ENCODE data around the gene HOXD3. TPM values are rescaled to one million over a fixed set of nuclear protein-coding genes. Genes with fewer than 3 reads are reported as not detected.

Gene HOXD3
- total and polyA plus RNA-seq, 9 of the 15 experiments (the other 6 are each of a cell fraction or from before 2014, with no cell fraction given) = not detected

DNA sequence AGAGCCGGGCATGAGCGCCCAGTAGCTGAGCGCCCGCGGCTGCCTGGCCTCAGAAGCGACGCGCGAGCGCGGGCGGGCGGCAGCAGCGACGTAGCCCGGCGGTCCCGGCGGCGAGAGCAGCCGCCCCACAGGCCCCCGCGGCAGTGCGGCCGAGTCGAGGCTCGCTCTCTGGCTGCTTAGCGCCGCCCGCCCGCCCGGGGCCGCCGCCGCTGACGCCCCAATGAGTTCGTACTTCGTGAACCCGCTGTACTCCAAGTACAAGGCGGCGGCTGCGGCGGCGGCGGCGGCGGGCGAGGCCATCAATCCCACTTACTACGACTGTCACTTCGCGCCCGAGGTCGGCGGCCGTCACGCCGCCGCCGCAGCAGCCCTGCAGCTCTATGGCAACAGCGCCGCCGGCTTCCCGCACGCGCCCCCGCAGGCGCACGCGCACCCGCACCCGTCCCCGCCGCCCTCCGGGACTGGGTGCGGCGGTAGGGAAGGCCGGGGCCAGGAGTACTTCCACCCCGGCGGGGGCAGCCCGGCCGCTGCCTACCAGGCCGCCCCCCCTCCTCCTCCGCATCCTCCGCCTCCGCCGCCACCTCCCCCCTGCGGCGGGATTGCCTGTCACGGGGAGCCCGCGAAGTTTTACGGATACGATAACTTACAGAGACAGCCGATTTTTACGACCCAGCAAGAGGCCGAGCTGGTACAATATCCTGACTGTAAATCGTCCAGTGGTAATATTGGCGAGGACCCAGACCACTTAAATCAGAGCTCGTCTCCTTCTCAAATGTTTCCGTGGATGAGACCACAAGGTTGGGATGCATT is 26.8 kb upstream of the HOXD3 start:
- H3K36me3 ChIP-seq (ENCODE audit: control insufficient read depth, insufficient read depth, low read length) = no peaks in the 10 kb centered on the region
- H3K27ac ChIP-seq (ENCODE audit: extremely low read depth, low read depth, low read length) = no peak overlapping the region
- H4K20me1 ChIP-seq (replicated peaks; ENCODE audit: control insufficient read depth, insufficient read depth, low read length) = 0 out of 2 replicates have a peak, but pooled peaks cover 5% of the 10 kb centered on the region
- ATAC-seq (peak; percentile 80), DNase-seq (ENCODE audit: extremely low read depth in 1 of 4, low spot score in 3 of 4) (peak; percentile 49 to 66 (median 61)), FAIRE-seq (no peak)
- in situ Hi-C loops (cut with MboI) = loop anchor here (25.0 kb wide), 2 partner anchors 682 to 1632 kb away; no protein-coding TSS in a partner anchor
- intact Hi-C loops (cut with micrococcal nuclease) = no loop called here
- peak overlapping the region; percentile 27 for H3K4me3 ChIP-seq
- H2AFZ ChIP-seq (ENCODE audit: low read depth, low read length) = peak overlapping the region; percentile 28; the same call in 1 of the 2 replicates
- H3K4me2 ChIP-seq (ENCODE audit: insufficient read depth, low read length) = peak overlapping the region; percentile 29
- whole genome bisulfite sequencing (ENCODE audit: insufficient coverage, low coverage, missing lambda C conversion rate) = under 1% methylated on average over 46 of the region's 100 CpGs
- CTCF ChIA-PET (ENCODE audit: low intra/inter-chr PET ratio) = no interaction called here
- H3K9me3 ChIP-seq (replicated peaks; ENCODE audit: control insufficient read depth, insufficient read depth, low read depth, low read length) = no peaks in the 10 kb centered on the region
- no peaks in the 10 kb centered on the region for H3K79me2 ChIP-seq (ENCODE audit: control insufficient read depth, insufficient read depth, low read length)
- H3K4me1 ChIP-seq (replicated peaks in 1 of 2; ENCODE audit: control insufficient read depth in 2 of 2, insufficient read depth in 2 of 2, low read length in 2 of 2) = peaks cover 0 to 21% of the 10 kb centered on the region in 2 experiments; a peak in 2 of 5 replicates
- no TSS peak for BruUV-seq (replicated peaks)
- H3K27me3 ChIP-seq (ENCODE audit: control insufficient read depth in 2 of 2, insufficient read depth in 2 of 2, low read length in 2 of 2) = peaks cover 46 to 63% of the 10 kb centered on the region in 2 experiments
- peak overlapping the region in 1 of 2 experiments; percentile 62; a peak in 2 of 4 replicates for H3K9ac ChIP-seq (ENCODE audit: insufficient read depth in 1 of 2, low read depth in 2 of 2, low read length in 2 of 2)
- POLR2A ChIA-PET = no interaction called here
- H3K9me1 ChIP-seq (ENCODE audit: control insufficient read depth, insufficient read depth, low read length) = no peaks in the 10 kb centered on the region
- TF ChIP-seq KLF10 (CRISPR knock-in tag; IDR thresholded peaks at IDR 0.05) (no peak), ZNF584 (CRISPR knock-in tag; IDR thresholded peaks at IDR 0.05; ENCODE audit: low read depth) (no peak), MNT (conservative IDR thresholded peaks at IDR 0.05) (no peak), SMAD4 (CRISPR knock-in tag; conservative IDR thresholded peaks at IDR 0.05) (0 out of 2 replicates have a peak, but pooled peaks have one; percentile 58), PURB (CRISPR knock-in tag; IDR thresholded peaks at IDR 0.05; ENCODE audit: low read depth) (no peak), ZNF780A (CRISPR knock-in tag; IDR thresholded peaks at IDR 0.05) (no peak), ILK (tag; IDR thresholded peaks at IDR 0.05; ENCODE audit: borderline replicate concordance, low read depth) (no peak), ZNF830 (CRISPR knock-in tag; IDR thresholded peaks at IDR 0.05) (no peak), MAZ (CRISPR knock-in tag; conservative IDR thresholded peaks at IDR 0.05 in 1 of 2, IDR thresholded peaks at IDR 0.05 in 1 of 2) (peak in 1 of 2 experiments; percentile 60; a peak in 2 of 4 replicates), ZNF3 (CRISPR knock-in tag; IDR thresholded peaks at IDR 0.05) (no peak), HMGXB4 (CRISPR knock-in tag; IDR thresholded peaks at IDR 0.05) (no peak), JUNB (CRISPR knock-in tag; conservative IDR thresholded peaks at IDR 0.05) (no peak)
- TF ChIP-seq, protein P1, sequence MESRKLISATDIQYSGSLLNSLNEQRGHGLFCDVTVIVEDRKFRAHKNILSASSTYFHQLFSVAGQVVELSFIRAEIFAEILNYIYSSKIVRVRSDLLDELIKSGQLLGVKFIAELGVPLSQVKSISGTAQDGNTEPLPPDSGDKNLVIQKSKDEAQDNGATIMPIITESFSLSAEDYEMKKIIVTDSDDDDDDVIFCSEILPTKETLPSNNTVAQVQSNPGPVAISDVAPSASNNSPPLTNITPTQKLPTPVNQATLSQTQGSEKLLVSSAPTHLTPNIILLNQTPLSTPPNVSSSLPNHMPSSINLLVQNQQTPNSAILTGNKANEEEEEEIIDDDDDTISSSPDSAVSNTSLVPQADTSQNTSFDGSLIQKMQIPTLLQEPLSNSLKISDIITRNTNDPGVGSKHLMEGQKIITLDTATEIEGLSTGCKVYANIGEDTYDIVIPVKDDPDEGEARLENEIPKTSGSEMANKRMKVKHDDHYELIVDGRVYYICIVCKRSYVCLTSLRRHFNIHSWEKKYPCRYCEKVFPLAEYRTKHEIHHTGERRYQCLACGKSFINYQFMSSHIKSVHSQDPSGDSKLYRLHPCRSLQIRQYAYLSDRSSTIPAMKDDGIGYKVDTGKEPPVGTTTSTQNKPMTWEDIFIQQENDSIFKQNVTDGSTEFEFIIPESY (CRISPR knock-in tag; IDR thresholded peaks at IDR 0.05) = no peak
- TF ChIP-seq, protein P2, sequence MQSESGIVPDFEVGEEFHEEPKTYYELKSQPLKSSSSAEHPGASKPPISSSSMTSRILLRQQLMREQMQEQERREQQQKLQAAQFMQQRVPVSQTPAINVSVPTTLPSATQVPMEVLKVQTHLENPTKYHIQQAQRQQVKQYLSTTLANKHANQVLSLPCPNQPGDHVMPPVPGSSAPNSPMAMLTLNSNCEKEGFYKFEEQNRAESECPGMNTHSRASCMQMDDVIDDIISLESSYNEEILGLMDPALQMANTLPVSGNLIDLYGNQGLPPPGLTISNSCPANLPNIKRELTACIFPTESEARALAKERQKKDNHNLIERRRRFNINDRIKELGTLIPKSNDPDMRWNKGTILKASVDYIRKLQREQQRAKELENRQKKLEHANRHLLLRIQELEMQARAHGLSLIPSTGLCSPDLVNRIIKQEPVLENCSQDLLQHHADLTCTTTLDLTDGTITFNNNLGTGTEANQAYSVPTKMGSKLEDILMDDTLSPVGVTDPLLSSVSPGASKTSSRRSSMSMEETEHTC (IDR thresholded peaks at IDR 0.05) = 0 out of 2 replicates have a peak, but pooled peaks have one; percentile 28

All from K562 (cell line).